Measurements from ENCODE around the gene DOCK2. TPM values are rescaled to one million over a fixed set of nuclear protein-coding genes. Genes with fewer than 3 reads are reported as not detected.

DOCK2 gene
- polyA plus RNA-seq, 1 experiment, result 2.0 TPM

DNA sequence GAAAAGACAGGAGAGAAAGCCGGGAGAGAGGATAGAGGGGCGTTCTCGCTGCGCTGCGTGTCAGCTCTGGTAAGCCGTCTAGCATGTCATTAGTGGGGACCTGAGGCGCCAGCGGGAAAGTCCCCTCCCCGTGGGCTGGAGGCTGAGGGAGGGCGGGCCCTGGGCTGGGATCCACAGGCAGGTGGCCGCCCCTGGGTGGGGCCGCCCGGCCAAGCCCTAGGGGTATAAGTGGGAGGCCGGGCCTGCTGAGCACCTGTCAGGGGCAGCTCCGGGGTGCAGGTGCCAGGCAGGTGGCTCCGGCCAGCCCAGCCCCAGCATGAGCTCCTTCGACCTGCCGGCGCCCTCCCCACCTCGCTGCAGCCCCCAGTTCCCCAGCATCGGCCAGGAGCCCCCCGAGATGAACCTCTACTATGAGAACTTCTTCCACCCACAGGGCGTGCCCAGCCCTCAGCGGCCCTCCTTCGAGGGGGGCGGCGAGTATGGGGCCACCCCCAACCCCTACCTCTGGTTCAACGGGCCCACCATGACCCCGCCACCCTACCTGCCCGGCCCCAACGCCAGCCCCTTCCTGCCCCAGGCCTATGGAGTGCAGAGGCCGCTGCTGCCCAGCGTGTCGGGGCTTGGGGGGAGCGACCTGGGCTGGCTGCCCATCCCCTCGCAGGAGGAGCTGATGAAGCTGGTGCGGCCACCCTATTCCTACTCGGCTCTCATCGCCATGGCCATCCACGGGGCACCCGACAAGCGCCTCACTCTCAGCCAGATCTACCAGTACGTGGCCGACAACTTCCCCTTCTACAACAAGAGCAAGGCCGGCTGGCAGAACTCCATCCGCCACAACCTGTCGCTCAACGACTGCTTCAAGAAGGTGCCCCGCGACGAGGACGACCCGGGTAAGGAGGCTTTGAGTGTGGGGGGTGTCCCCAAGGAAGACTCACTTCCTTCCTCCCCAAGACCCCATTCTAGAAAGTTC, 468.9 kb downstream of the DOCK2 start, which contains the start of gene FOXI1:
FOXI1 (plus strand) TSS at position 256 of the 970 bp plus-strand sequence; CDS start at position 317, 61 bp downstream.
- Histone ChIP-seq H3K27me3 (ENCODE audit: control insufficient read depth, insufficient read depth, low read length) (no peaks in the 10 kb centered on the region), H3K4me3 (ENCODE audit: low read depth, low read length) (no peak within 1 kb of the TSS), H3K36me3 (ENCODE audit: control insufficient read depth, insufficient read depth, low read length) (no peaks in the 10 kb centered on the region)
- TF ChIP-seq, protein P1, sequence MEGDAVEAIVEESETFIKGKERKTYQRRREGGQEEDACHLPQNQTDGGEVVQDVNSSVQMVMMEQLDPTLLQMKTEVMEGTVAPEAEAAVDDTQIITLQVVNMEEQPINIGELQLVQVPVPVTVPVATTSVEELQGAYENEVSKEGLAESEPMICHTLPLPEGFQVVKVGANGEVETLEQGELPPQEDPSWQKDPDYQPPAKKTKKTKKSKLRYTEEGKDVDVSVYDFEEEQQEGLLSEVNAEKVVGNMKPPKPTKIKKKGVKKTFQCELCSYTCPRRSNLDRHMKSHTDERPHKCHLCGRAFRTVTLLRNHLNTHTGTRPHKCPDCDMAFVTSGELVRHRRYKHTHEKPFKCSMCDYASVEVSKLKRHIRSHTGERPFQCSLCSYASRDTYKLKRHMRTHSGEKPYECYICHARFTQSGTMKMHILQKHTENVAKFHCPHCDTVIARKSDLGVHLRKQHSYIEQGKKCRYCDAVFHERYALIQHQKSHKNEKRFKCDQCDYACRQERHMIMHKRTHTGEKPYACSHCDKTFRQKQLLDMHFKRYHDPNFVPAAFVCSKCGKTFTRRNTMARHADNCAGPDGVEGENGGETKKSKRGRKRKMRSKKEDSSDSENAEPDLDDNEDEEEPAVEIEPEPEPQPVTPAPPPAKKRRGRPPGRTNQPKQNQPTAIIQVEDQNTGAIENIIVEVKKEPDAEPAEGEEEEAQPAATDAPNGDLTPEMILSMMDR (IDR thresholded peaks at IDR 0.05; ENCODE audit: insufficient read depth, low read depth, low read length), result no peak
- CTCF ChIA-PET, result interaction anchor here (1.7 kb wide), 1 partner anchor 11 kb away, joined by 4 read pairs; no protein-coding TSS in a partner anchor
- POLR2A ChIA-PET, result no interaction called here
- DNase-seq (ENCODE audit: low read depth), result no peak

DNA sequence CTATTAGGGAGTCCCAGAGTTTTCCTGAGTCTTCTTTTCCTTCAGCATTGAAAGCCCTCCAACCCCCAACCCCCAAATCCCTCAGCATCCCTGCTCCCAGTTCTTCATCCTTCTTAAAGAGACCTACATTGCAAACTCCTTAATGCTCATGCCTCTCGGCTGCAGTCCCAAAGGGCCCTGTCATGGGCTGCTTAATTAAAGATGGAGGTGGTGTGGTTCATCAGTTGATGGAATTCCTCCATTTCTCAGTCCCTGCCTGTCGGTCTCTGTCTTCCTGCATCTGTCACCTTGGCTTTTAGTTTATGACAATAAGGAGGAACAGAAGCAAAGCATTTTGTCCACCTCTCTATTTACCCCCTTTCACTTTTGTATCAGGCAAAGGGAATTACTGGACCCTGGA, 470.6 kb downstream of the DOCK2 start:
- TF ChIP-seq, protein P1 (IDR thresholded peaks at IDR 0.05; ENCODE audit: insufficient read depth, low read depth, low read length), result no peak
- ChIA-PET POLR2A (no interaction called here), CTCF (interaction anchor here (1.7 kb wide), 1 partner anchor 9 kb away, joined by 4 read pairs; no protein-coding TSS in a partner anchor)
- H3K27me3 ChIP-seq (ENCODE audit: control insufficient read depth, insufficient read depth, low read length), result no peaks in the 10 kb centered on the region; the same call in 1 of the 2 replicates
- no peak for DNase-seq (ENCODE audit: low read depth)
- H3K36me3 ChIP-seq (ENCODE audit: control insufficient read depth, insufficient read depth, low read length), result no peaks in the 10 kb centered on the region
- H3K4me3 ChIP-seq (ENCODE audit: low read depth, low read length), result no peak overlapping the region

DNA sequence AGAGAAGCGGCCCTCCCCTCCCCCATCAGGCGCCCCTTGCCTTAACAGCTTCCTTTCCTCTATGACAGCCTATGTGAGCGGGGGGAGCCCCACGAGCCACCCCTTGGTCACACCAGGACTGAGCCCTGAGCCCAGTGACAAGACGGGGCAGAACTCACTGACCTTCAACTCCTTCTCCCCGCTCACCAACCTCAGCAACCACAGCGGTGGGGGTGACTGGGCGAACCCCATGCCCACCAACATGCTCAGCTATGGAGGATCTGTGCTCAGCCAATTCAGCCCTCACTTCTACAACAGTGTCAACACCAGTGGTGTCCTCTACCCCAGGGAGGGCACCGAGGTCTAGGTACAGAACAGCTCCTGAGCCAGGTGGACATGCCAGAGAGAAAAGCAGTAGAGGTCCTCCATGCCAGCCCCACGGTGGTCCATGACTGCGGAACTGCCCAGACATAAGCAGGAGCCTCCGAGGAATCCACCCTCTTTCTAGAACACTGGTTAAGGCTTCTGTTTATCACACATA, 471.3 kb downstream of the DOCK2 start:
- CTCF ChIA-PET, result interaction anchor here (4.3 kb wide), 1 partner anchor 8 kb away, joined by 18 read pairs; no protein-coding TSS in a partner anchor
- Histone ChIP-seq H3K36me3 (ENCODE audit: control insufficient read depth, insufficient read depth, low read length) (no peaks in the 10 kb centered on the region), H3K4me3 (ENCODE audit: low read depth, low read length) (no peak overlapping the region), H3K27me3 (ENCODE audit: control insufficient read depth, insufficient read depth, low read length) (peaks cover 2% of the 10 kb centered on the region; the same call in 1 of the 2 replicates)
- no peak for DNase-seq (ENCODE audit: low read depth)
- TF ChIP-seq, protein P1 (IDR thresholded peaks at IDR 0.05; ENCODE audit: insufficient read depth, low read depth, low read length), result no peak
- POLR2A ChIA-PET, result no interaction called here

DNA sequence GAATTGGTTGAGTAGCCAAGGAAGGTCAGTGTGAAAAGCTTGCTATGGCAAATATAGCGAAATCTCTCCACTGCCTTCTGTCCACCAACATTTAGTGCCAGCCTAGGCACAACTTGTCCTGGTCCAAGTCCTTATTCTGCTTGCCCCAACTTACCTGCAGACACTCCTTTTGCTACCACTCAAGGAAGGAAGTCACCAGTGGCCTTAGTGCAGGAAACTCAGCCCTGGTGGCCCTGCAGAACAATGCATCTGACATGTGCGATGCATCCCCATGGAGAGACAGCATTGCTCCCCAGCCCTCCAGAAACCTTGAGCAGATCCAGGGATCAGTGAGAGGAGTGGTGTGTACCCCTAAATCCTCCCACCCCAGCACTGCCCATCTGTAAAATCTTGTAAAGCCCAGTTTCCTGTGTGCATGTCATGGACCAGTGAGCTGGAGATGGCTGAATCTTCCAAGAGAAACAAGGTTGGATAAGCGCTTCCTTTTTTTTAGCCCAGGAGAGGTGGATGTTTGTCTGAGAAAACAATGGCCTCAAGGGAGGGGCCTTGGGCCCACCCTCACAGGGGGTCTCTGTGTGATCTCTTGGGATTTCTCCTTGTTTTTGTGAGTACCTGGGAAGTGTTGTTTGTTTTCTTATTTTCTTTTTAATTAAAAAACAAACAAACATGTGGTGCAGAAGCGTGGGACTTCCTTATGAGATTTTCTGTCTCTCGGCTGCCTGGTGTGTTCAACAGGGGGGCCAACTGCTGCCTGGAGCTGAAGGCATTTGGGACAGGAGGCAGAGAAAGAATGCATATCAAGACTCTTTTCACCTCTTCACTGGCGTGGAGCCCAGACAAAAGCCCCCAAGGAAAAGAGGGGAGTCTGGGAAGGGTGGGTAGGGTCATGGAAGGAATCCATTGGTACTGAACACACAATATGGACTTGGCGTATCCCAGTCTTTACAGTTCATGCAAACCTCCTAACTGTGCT, 472.3 kb downstream of the DOCK2 start:
- Histone ChIP-seq H3K27me3 (ENCODE audit: control insufficient read depth, insufficient read depth, low read length) (peaks cover 2% of the 10 kb centered on the region; the same call in 1 of the 2 replicates), H3K36me3 (ENCODE audit: control insufficient read depth, insufficient read depth, low read length) (no peaks in the 10 kb centered on the region), H3K4me3 (ENCODE audit: low read depth, low read length) (no peak overlapping the region)
- CTCF ChIA-PET, result interaction anchor here (1.5 to 4.3 kb wide), 2 partner anchors 9 to 75 kb away, joined by 4 to 18 read pairs; no protein-coding TSS in a partner anchor
- no peak for DNase-seq (ENCODE audit: low read depth)
- TF ChIP-seq, protein P1 (IDR thresholded peaks at IDR 0.05; ENCODE audit: insufficient read depth, low read depth, low read length), result no peak
- POLR2A ChIA-PET, result no interaction called here
